ENCODE results near the gene REEP3.
A peak's percentile ranks its signal among the peaks of the same experiment; 100 is the strongest.

REEP3 gene

DNA sequence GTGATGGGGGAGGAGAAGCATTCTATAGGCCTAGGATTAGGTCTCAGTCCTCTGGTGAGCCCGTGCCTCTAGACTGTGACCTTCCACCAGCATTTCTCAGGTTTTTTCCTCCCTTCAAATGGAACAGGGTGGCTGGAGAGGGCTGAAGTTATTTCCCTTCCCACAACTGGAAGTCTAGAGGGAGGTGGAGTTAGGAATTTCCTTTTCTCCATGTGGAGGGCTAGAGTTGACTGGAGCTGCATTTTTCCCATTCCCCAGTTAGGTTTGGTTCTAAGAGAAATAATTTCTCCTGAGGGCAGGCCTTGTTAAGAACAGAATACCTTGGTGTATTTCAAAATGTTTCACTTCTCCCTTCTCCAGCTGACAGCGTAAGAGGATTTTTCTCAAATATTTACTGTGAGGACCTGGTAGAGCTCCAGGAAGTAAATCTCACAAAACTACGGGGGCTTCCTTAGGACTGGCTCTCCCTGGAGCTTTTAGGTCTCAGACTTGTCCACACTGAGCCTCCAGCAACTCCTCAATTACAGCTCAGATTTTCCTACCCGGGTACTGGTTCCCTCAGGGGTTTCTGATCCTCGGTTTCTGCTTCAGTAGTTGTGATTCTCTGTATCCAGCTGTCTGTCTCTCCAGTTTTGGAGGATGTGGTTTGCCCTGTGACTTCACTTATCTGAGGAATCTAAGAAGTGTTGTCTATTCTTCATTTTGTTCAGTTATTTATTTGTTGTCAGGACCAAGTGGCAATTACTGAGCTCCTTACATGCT lies 6.0 kb upstream of the REEP3 start:
- peak; percentile 3 for DNase-seq

DNA sequence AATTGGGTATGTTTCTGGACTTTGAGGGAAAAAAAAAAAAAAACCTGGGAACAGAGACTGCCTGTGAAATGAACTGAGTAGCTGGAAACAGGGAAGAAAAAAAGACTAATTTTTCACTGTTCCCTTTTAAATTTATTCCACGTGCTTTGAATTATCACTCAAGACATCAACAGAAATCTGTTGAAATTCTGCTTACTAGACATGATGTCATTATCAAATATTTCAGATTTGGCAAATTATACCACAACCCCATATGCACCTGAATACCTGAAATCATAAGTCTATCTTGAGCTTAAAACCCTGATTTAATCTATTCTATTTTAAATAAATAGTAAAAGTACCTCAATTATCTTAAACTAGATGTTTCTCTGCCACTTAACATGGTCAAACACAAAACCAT lies 5.0 kb upstream of the REEP3 start:
- DNase-seq = no peak

DNA sequence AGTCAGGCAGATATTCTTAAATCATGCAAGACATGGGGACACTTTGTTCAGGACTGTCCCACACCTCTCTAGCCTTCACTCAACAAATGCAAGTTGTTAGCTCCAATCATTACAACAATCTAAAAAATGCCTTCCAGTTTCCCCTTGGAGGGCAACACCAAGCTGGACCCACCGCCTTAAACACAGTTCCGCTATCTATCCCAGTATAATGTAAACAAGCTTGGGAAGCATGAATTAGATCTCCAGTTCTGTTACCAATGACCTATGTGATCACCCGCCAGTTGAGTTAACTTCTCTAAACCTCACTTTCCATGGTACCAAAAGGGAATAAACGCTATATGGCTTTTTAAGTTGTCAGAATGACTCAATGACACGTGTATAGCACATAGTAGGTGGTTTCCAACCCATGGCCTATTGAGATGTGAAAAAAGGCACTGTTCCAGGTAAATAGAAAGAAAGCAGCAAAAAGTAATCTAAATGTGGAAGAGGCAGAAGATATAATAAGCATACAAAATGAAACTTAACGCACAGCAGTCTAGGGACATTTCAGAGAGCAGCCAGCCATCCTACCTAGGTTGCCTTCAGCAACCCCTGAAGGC lies 2.4 kb upstream of the REEP3 start:
- DNase-seq = no peak

DNA sequence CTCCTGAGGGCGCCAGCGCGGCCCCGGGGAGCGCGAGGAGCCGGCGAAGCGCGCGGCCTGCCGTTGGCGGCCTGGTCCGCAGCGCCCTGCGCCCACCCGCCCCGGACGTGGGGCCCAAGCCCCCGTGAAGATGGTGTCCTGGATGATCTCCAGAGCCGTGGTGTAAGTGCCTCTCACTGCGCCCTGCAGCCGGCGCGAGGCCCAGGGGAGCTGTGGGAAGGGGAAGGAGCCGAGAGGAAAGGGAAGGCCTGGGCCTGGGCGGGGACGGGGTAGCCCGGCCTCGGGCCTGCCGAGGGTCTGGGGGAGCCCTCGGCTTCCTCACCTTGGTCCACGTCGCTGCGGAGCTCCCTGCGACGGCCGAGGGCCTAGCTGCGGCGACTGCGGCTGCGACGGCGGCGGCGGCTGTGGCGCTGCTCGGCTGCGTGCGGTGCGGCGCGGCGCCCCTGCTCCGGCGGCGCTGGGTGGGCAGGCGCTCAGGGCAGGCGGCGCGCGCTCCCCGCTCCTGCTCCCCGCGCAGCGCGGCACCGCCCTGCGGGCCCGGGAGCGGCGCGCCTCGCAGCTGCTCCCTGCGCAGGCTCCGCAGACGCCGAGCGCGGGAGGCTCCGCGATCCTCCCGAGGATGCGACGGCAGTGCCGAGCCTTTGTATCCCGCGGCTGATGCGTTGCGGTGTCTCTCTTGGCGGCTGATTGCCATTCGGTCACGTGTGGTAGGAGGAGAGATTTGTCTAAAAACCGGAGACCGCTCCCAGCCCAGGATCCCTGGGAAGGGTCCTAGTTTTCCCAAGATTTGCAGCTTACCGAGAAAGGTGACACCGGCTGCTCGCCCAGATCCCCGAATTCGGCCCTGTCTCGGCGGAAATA lies 445 bp downstream of the REEP3 start:
- peak; percentile 34 for DNase-seq

DNA sequence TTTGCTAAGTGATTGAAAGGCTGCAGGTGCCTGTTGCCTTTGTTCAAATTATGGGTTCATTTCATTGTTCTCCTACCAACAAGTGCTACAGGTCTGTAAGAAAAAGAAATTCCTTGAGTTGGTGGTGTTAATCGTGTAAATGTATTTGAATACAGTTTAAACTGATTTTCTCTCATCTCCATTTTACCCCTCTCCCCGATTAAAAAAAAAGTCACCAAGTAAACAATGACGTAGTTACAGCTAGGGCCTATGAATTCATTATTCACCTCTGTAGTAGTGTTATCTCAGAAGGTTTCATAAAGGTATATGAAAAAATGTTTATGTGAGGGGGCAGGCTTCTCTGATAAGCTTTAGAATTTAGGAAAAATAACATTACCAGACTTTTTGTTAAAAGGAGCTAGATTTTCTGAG lies 1.1 kb downstream of the REEP3 start:
- DNase-seq = peak; percentile 47

DNA sequence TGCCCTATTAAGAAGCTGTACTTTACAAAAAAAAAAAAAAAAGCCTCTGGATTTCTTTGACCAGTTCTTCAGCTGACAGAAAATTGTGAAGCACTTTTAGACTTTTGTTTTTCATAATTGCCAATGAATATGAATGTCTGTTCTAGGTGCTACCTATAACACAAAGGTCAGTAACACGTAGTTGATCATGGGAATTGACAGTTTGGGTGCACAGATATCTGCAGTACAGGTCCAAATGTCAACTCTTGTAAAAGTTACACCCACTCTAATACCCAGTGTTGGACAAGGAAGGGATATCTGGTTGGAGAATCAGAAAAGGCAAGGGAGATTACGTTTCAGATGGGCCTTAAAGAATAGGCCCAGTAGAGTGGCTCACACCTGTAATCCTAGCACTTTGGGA lies 1.8 kb downstream of the REEP3 start:
- DNase-seq = no peak

DNA sequence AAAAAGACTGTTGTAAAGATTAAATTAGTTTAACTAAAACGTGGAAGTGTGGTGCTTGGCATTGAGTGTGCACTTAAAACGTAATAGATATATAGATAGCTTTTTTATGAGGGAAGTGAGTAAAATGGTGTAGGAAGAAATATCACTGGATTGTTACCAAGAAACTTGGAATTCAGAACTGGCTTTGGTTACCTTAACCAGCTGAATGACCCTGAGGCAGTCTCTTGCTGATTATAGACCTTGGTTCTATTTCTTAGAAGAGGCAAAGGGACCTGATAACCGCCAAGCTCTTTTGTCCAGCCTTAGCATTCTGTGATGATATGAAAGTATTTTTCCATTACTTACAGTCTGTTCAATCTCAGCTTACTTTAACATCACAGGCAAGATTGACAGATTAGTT lies 3.8 kb downstream of the REEP3 start:
- DNase-seq = no peak

DNA sequence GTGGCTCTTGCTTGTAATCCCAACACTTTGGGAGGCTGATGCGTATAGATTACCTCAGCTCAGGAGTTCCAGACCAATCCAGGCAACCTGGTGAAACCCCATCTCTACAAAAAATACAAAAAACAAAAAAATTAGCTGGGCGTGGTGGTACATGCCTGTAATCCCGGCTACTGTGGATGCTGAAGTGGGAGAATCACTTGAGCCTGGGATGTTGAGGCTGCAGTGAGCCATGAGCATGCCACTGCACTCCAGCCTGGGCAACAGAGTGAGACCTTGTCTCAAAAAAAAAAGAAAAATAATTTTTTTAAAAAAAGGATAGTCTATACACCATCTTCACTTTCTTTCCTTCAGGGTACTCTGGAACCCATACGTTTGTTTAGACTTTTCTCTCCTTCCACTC lies 6.2 kb downstream of the REEP3 start:
- DNase-seq = no peak

DNA sequence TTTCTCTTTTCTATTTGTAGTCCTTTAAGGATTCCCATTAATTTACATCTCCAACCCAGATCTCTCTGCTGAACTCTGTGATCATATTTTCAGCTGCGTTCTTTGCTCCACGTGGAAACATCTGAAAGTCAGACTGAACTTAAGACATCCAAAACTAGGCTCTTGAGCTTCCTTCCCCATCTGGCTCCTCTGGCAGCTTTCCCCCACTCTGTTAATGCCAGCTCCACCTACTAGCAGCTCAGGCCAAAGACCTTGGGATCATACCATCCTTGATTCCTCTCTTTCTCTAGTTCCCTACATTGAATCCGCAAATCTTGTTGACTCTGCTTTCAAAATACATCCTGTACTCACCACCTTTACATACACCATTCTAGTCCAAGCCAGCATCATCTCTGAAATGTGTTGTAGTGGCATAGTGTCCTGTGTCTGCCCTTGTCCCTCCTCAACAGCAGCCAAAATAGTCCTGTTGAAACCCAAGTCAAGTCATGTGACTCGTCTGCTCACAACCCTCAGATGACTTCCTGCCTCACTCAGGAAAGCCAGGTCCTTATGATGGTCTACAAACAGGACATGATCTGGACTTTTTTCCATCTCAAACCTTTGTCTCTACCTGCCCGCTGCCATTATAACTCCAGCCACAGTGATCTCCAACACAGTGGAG lies 7.0 kb downstream of the REEP3 start:
- no peak for DNase-seq

DNA sequence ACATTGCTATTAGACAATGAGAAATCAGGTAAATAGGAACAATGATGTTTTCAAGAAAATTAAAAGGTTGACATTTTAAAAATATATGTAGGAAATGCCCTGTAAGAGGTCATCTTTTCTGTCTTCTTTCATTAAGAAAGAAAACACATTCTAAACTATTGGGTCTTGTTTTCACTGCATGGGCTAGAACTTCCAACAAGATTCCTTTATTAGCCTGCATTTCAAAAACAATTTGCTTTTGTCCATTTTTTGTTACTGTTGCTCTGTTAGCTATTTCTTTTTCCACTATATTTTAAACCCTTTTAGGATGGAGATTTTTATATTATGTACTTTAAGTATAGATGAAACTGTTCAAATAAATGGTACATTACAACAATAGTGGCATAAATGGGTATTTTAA lies 9.2 kb downstream of the REEP3 start:
- DNase-seq = no peak

DNA sequence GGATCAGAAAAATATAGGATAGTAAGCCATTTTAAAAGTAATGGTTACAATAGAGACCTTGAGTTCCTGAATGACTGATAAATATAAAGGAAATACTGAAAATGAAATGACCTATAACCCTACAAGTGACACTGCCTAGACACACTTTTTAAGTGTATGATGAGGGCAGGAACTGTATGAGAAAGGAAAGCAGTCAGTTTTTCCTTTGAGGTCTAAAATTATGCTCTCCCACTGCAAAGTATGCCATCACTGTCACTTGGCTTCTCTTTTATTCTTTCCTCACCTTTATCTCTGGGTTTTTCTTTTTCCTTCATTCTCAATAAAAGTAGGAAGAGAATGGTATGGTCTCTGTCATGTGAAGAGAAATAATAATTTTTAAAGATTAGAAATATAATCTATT lies 13.5 kb downstream of the REEP3 start:
- no peak for DNase-seq

DNA sequence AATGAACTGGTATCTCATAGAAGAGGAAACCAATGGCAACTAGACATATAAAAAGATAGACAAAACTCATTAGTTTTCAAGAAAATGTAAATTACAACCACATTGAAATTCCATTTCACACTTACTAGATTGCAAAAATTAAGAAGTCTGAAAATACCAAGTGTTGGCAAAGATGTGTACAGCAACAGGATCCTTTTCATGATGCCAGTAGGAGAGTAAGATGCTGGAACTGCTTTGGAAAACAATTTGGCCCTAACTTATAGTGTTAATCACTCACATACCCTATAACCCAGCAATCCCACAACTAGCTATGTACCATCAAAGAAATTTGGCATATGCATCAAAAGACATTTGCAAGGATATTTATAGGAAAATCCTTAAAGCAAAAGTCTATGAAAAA lies 15.5 kb downstream of the REEP3 start:
- no peak for DNase-seq

DNA sequence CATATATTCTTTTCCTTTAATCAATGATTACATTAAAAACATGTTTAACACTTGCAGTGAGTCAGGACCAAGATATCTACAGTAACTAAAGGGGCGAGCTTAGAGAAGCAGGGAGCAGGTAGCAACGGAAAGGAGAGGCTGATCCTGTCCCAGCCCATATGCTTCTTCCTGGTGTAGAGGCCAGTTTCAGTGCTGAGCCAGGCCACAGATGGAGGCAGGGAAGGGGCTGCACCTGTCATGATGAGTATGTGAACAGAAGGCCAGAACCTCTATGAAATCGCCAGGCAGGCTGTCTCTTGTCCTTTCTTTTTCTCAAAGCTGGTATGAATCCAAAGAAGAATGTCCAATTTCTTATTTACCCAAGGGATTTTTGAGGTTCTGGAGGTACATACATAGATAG lies 16.3 kb downstream of the REEP3 start:
- no peak for DNase-seq

DNA sequence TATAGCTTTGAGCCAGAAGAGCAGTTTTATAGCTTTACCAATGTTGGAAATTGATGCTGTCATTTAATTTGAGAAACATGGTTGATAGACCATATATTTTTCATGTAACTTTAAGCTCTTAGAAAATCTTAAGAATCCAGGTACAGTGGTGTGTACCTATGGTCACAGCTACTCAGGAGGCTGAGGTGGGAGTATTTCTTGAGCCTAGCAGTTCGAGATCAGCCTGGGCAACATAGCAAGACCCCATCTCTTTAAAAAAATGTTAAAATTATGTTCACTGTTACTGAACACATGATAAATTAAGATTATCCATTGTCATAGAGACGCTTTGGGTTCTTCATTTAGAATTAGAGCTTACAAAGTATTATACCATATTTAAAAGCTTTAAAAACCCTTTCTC lies 18.2 kb downstream of the REEP3 start:
- no peak for DNase-seq

DNA sequence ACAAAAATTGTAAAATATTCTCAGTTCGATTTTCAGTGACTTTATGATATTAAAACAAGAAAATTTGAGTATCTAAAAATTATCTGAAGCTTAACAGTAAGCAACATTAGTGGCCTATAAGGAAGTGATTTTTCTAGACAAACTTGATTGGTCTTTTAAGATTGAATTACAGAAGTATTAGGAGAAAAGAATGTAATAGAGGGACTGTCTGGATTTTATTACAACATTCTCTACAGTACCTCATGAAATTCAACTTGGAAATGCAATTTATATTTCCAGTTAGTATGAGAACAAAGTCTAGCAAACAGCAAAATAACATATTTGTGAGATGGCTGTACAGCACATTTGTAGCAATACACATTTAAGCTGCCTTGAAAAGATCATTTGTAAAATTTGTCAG lies 18.8 kb downstream of the REEP3 start:
- no peak for DNase-seq

DNA sequence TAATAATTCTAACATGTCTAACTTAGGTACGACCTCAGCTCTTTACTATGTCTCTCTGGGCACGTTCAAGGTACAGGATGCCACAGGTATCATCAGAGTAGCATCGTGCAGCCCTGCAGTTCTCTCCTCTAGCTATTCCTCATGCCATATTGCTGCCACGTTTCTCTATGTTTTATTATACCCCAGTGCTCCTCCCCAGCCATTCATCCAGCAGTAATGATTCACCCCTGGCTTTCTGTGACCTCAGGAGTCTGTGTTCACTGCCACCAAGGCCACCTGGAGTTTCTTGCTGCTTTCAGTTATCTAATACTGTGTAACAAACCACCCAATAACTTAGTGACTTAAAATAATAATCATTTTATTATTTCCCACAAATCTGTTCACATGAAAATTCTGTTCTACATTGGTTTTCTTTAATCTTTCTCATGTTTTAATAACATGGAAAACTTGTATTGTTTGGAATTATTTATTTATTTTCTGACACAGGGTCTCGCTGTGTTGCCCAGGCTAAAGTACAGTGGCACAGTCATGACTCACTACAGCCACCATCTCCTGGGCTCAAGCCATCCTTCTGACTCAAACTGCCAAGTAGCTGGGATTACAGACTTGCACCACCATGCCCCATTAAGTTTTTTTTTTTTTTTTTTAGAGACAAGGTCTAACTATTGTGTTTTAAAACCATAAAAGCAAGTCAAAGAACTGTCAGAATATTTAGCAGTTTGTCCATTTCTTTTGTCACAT lies 21.8 kb downstream of the REEP3 start:
- DNase-seq = no peak

DNA sequence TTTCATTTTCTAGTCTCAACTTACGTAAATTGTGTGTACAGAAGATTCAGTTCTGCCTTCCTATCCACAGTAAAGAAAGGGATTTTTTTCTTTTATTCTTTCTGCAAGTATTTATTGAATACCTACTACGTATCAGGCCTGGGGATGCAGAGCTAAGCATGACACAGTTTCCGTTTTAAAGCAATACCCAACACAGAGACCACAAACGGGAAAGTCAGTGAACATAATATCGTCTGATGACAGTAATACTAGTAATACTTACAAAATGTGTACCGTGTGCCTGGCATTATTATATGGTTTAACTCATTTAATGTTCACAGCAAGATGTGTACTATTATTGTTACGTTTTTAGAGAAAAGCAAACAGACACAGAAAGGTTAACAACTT lies 22.4 kb downstream of the REEP3 start:
- DNase-seq = no peak

DNA sequence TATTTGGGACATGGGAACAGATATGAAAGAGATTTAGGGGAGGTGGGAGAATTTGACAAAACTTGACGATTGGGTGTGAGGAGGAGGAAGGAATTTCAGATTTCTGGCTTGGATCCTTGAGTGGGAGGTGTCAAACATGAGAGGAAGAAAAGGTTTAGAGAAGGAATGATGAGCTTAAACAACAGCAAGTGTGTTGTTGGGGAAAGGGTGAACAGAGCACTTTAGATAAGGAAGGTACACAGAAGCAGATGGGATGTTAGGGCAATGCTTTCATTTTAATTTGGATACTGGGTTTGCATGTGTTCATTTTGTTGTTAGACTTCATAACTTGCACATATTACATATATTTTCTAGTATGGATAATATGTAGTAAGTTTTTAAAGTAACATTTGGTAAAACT lies 23.2 kb downstream of the REEP3 start:
- no peak for DNase-seq

DNA sequence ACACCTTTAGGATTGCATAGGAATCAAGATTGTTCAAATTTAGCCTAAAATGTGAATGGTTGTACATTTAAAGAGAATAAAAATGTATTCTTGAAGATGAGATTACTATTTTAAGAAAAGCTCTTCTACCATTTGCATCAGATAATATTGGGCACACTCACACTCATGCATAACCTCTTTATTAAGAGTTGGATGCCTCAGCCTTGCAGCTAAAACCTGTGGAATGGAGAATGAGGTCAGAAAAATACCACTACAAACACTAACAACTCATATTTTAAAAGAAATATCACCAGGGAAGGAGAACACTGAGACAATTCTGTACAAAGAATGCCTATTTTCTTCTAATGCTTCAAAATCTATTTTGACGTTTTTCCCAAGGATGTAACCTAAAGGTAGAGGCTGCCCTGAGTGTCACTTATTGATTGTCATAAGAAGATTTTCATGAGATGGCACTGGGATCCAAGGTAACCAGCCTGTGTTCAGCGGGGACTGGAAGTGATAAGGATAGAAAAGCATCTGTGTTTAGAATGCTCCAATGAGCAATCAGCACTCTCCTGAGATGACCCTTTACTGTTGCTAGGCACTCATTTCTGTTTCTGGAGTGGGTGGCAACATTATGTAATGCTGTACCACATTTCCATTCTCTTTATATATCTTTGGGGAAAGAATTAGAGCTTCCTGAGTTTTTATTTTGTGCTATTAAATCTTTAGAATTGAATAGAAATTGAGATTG lies 26.6 kb downstream of the REEP3 start:
- no peak for DNase-seq

DNA sequence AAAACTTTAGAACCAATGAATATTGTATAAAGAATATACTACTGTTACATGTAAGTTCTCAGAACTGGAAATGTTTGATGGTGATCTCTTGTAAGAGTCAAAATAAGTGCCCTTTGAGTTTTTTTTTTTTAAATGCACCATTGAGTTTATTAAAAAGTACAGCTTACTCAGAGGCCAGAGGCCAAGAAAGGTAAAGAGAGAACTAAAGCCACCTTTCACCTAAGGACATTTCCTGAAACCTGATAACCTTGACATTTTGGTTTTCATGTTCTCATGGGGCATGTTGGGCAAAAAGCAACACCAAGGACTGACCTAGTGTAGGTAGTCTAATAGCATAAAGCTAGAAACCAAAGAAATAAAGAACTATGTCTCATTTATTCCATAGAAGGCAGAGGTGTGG lies 27.7 kb downstream of the REEP3 start:
- no peak for DNase-seq

DNA sequence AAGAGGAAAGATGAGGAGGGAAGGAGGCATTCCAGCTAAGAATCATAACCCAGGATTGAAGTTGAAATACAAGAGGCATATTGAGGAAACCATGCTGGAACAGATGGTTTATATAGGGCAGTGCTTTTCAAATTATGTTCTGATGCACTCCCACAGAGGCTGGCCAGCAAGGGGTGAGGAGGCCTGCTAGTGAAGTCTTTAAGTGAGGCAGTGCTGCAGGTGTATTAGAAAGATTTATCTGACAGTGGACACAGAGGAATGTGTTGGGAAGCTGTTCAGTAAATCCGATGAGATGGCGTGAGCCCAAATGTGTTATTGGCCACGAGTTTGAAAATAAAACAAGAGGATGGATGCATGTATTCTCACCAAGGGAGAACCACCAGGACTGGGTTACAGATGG lies 28.6 kb downstream of the REEP3 start:
- no peak for DNase-seq

DNA sequence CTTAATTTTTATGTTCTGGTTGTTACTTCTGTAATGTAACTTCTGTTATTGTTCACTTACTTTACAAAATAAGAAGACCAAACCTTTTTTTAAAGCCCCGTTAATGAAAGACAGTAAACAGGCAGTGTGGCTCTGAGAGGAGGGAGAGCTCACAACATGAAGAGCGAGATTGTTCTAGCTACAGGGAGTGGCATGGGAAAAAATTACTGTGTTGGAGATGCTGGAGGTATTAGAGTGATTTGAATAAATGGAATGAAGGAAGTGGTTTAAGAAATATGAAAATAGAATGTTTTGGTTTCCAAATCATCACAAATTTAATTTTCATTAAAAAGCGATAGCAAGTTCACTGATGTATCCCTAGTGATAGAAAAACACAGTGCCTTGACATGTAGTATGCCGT lies 31.8 kb downstream of the REEP3 start:
- no peak for DNase-seq
